Activated naive CD4-positive, alpha-beta T cell (primary cell): ENCODE results near the gene PRELID1.
A peak's percentile ranks its signal among the peaks of the same experiment; 100 is the strongest.
"Not testable (repeated sequence)": the region's sequence is repeated elsewhere in the genome, so short reads cannot be mapped to it uniquely, and the experiment has no call there.

Experiments
- DNase-seq, 4 experiments: peaks; one replicate each; lab custom pipeline; 2025; lab: John Stamatoyannopoulos, UW

PRELID1 gene

GRCh38 chr5:177336603-177337494 lies 33.2 kb downstream of the PRELID1 start:
- no peak for DNase-seq

- no peak for DNase-seq
These were observed 34.9 kb downstream of the PRELID1 start for GRCh38 chr5:177338251-177339106.

GRCh38 chr5:177339107-177339638 lies 35.6 kb downstream of the PRELID1 start:
- no peak for DNase-seq

DNA sequence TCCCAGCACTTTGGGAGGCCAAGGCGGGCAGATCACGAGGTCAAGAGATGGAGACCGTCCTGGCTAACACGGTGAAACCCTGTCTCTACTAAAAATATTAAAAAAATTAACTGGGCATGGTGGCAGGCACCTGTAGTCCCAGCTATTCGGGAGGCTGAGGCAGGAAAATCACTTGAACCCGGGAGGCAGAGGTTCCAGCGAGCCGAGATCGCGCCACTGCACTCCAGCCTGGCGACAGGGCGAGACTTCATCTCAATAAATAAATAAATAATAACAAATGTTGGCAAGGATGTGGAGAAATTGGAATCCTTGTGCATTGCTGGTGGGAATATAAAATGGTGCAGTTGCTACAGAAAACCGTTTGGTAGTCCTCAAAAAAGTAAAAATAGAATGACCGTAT lies 39.4 kb downstream of the PRELID1 start:
- not testable (repeated sequence) for DNase-seq

- no peak for DNase-seq
These were observed 40.2 kb downstream of the PRELID1 start for GRCh38 chr5:177343777-177344176.

GRCh38 chr5:177344891-177345290 lies 41.3 kb downstream of the PRELID1 start:
- no peak for DNase-seq

DNA sequence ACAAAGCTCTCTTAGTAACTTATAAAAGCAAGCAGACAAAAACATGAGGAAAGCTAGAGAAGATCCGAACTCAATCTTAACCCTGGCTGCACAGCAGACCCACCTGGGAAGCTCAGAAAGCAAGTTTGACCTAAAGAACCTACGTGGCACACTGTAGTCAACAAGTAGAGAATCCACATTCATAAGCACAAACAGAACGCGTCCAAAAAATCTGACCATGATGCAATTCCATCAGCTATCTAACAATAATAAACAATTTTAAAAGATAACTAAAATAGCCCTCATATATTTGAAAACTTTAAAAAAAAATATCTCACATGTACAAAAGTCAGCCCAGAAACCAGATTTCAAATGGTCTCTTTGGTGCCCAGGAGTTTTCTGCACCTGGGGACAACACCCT lies 43.2 kb downstream of the PRELID1 start:
- DNase-seq: no peak

GRCh38 chr5:177347699-177348098 lies 44.1 kb downstream of the PRELID1 start:
- DNase-seq: no peak

DNA sequence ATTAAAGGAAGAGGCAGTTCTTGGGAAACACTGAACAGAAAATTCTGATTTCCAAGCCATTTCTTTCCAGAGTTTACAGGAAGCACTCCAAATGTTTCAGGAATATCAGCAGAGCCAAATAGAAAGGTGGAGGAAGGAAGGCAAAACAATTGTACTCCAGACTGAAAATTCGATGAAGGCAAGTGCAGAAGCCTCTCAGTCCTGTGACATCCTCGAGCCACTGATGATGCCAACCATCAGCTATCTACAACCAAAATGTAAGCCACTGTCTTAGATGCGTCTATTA lies 45.7 kb downstream of the PRELID1 start:
- DNase-seq: no peak

- no peak for DNase-seq
These were observed 46.2 kb downstream of the PRELID1 start for GRCh38 chr5:177349762-177350161.

DNA sequence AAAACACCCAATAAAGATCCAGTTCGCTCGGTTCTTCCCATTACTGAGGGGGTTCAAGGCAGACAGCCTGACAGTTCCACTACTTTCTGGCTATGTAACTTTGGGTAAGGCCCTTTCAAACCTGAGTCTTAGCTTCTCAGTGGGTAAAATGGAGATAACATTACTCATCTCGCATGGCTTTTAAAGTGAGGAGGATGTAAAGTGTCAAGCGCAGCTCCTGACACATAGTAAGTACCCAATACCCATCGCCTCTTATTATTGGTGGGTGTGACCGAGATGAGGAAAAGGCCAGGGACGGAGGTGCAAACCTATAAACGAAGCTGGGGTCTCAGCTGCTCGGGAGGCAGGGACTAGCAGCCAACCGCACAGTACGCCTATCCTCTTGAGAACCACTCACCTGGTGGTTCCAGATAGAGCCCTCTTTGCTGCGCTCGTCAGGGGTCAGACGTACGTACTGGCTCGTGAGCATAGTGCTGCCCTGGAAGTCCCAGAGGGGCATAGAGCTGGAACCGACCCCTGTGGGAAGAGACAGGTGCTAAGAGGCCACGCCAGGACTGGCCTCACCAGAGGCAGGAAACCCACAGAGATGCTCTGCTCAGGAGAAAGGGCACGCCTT lies 47.3 kb downstream of the PRELID1 start:
- no peak for DNase-seq

DNA sequence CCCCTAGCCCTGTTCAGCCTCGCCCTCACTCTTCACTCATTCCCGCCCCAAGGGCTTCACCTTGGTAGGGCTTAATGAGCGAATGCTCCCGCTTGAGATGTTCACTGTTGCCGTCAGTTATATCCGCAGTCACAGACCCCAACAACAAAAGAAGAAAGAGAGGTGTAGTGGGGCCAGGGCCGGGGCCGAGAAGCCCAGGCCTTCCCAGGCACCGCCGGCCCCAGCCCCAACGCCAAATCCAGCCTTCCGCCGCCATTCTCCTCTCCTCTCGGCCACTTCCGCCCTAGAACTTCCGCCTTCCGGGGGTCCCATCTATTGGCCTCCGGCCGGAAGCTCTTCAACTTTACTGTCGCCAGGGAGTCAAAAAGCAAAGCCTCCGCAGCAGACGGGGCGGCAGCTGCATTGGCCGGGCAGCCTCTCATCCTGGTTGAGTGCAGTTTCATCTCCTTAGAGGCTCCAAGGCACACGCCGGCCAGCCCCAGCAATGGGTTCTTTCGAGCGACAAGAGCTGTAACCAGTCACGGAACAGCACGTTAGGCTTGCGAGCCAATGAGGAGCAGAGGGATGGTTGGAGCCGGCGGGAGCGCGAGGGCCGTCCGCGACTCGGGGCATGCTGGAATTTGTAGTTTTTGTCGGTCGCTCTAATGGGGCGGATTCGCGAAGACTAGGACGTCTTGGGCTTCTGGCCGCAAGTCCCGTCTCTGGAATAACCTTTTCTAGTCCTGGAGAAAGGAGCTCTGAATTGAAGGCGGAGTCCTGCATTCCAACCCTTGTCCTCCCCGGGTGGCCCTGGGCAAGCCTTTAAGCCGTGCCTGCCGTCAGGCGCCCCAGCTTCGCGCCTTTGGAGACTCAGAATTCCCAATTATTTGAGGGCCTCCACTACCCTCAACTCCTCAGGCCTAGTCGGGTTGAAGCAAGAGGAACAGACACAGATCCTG lies 48.1 kb downstream of the PRELID1 start, which contains the start of gene LMAN2:
Gene LMAN2 (minus strand): TSS at position 277 of the 938 bp plus-strand sequence. CDS start 21 bp downstream, at position 256.
- peak; percentile 75 to 92 (median 90) for DNase-seq

GRCh38 chr5:177353093-177353492 lies 49.5 kb downstream of the PRELID1 start:
- no peak for DNase-seq

DNA sequence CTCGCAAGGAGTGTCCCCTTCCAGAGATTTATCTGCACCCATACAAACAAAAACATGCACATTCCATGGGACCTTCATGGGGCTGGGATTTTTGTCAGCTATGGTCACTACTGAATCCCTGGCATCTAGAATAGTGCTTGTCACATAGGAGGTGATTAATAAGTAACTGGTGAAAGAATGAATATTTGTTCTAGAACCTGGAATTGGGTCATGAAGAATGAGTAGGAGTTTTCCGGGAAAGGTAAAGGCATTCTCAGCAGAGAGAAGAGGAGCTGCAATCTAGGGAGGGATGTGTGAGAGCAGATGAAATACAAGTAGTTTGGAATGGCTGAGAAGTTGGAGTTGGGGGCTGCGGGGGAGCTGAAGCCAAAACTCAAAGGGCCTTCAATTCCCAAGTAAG lies 50.7 kb downstream of the PRELID1 start:
- no peak for DNase-seq

DNA sequence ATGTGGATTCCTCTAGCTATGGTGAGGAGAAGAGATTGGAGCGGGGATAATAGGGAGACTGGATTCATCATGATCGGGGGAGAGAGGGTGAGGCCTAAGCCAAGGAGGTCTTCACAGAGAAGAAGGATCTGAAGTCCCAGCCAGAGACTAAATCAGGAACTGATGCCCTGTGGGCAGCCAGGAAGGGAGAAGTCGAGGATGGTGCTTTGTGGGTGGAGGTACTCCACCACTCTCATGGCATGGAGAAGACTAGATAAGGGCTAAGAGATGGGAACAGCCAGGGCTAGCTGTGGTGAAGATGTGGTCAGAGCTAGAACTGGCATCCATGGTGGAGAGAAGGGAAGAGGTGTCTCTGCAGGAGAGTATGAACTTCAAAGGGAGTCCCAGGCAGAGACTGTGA lies 51.1 kb downstream of the PRELID1 start:
- no peak for DNase-seq

DNA sequence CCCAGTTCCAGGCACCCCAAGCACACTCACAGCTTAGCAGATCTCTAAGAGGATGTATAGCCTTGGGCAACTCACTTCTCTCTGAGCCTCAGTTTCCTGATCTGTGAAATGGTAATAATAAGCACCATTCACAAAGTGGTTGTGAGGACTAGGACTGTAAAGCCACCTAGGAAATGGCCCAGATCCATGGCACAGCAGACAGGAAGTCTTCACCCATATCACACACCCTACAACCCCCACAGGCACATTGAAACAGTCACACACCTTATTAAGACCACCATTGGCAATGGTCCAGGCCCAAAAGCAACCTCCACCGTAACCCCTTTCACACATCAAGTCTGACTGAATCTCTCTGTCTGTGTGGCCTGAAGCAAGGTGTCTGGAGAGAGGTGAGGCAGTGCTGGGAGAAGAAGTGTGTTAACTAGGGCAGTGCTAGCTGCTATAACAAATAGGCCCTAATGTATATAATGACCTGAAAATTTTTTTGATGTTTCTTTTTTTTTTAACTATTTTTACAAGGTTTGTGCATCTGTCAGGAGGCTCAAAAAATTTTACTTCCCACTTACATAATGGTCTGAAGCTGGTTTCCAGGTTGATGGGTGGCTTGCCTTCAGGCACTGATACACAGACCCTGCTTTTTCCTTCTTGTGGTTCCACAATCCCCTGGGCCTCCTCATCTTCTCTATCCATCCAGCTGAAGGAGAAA lies 51.7 kb downstream of the PRELID1 start:
- no peak for DNase-seq

DNA sequence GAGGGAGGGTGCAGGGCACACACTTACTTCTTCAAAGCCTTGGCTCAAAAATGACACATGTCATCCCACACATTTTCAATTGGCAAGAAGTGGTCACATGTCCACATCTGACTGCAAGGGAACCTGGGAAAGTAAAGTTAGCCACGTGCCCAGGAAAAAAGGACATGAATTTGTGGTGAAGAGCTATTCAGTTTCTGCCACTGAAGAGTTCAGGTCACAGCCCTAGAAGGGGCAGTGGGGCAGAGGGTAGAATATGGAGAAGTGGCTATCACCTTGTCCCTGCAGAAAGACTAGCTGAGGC lies 52.2 kb downstream of the PRELID1 start:
- no peak for DNase-seq
